H1 (cell line): Measurements from ENCODE around the gene PRR35. TPM values are rescaled to one million over a fixed set of nuclear protein-coding genes. Genes with fewer than 3 reads are reported as not detected.

ENCODE experiments used
- CHD2 ChIP-seq: IDR thresholded peaks from 2 replicates; pipeline ENCODE4 v1.6.1; 2012; ENCODE audit warnings: low read length, improper control_type of control experiment
- CTCF ChIP-seq, 3 experiments: IDR thresholded peaks; 1 replicate in 2 of 3; 2 replicates in 1 of 3; pipeline versions ENCODE4 v1.5.1 to v1.6.1; 2011; ENCODE audit warnings: low read length in 3 of 3, mild to moderate bottlenecking in 3 of 3, inconsistent platforms in 2 of 3, low read depth in 1 of 3, moderate library complexity in 1 of 3; ENCODE audit not compliant: insufficient read depth in 1 of 3; ENCODE audit errors: control extremely low read depth in 1 of 3
- NRF1 ChIP-seq: IDR thresholded peaks from 2 replicates; pipeline ENCODE4 v1.6.1; 2011; ENCODE audit warnings: mild to moderate bottlenecking, low read depth, low read length, improper control_type of control experiment
- PHF8 ChIP-seq: fragments of 200-600 bp; sonication (generic); conservative IDR thresholded peaks from 2 replicates; pipeline ENCODE4 v1.7.1; 2012; ENCODE audit warnings: low read depth, mild to moderate bottlenecking, inconsistent platforms, low read length, moderate library complexity
- RNF2 ChIP-seq: fragments of 200-900, 300-1000 bp; sonication (generic); IDR thresholded peaks from 2 replicates; pipeline ENCODE4 v1.7.1; 2016; ENCODE audit warnings: borderline replicate concordance, low read depth, mild to moderate bottlenecking, antibody characterized with exemption, low read length; ENCODE audit not compliant: poor library complexity, severe bottlenecking; ENCODE audit errors: missing control alignments
- polyA plus RNA-seq, 7 experiments: library from polyadenylated mRNA; depleted of rRNA in 3 of 7; stranded (reverse) in 5 of 7; unstranded in 2 of 7; fragments of >200 nt in 5 of 7; fragments of 200-250 nt in 2 of 7; gene quantifications; 1 replicate in 5 of 7; 2 replicates in 1 of 7; 4 replicates in 1 of 7; pipeline versions ENCODE4 v1.2.1 to v1.2.3, GENCODE V29; 2011 to 2013; ENCODE audit warnings: missing spikeins in 2 of 7, mixed read lengths in 2 of 7
- total RNA-seq: library from RNA; stranded (reverse); fragmentation: NEBNext Ultra II Directional; extraction: Animal tissue kit (Norgen Biotek cat#: 25700); gene quantifications from 2 replicates; pipeline ENCODE4 v1.2.1, GENCODE V29; 2021

PRR35 gene
- total and polyA plus RNA-seq, 2 of the 8 experiments (the other 6 are each of a cell fraction or from before 2014, with no cell fraction given) = 0.38 to 0.50 TPM

GRCh38 chr16:590188-590814, 30.1 kb downstream of the PRR35 start (continued):
- TF ChIP-seq RNF2 (no peak), PHF8 (peak; percentile 33; the same call in 1 of the 2 replicates), CHD2 (no peak), CTCF (IDR thresholded peaks at IDR 0.05; ENCODE audit: control extremely low read depth in 1 of 3, insufficient read depth in 1 of 3, low read depth in 1 of 3, low read length in 3 of 3) (peak in 1 of 3 experiments; percentile 11; a peak in 1 of 4 replicates), NRF1 (no peak)
